HepG2 (cell line): ENCODE results near the gene DZIP1L. TPM values are rescaled to one million over a fixed set of nuclear protein-coding genes. Genes with fewer than 3 reads are reported as not detected.

Experiments used
- ATAC-seq: fragments of 200-7000 bp; cut with Tn5 transposase; 3 replicates; pipeline ENCODE4 v1.9.1; 2020; ENCODE audit warnings: mild to moderate bottlenecking, moderate library complexity
- BruUV-seq: library from RNA; stranded (reverse); fragments of 400-500 nt; replicated peaks from 2 replicates; lab custom pipeline; 2021; lab: Mats Ljungman, UMichigan
- CTCF ChIA-PET: fragments of 300-600 bp; formaldehyde crosslinking; extraction: SDS; loops from one replicate; lab custom pipeline; 2021; ENCODE audit warnings: low total read pairs, inconsistent platforms, low intra/inter-chr PET ratio; lab: Yijun Ruan, JAX
- POLR2A ChIA-PET: fragments of 350-600 bp; sonication (Branson Sonifier 250); formaldehyde crosslinking; loops from one replicate; lab custom pipeline; 2020; ENCODE audit warnings: antibody characterized with exemption, inconsistent platforms; lab: Yijun Ruan, JAX
- DNase-seq: peaks from one replicate; pipeline ENCODE4 v3.0.0-alpha.2; 2015; ENCODE audit warnings: low spot score
- FAIRE-seq: peaks from 3 replicates; lab custom pipeline; 2011; peaks lifted over from hg19 to GRCh38; lab: Jason Lieb, UNC
- H2AFZ ChIP-seq: one replicate; pipeline ENCODE4 v1.6.1; 2011; ENCODE audit warnings: low read length, inconsistent platforms
- H3K27ac ChIP-seq: fragments of 300-600 bp; 3 replicates; pipeline ENCODE4 v1.8.0; 2011; ENCODE audit warnings: mixed run types, mild to moderate bottlenecking, mixed read lengths, low read length, inconsistent platforms; ENCODE audit not compliant: insufficient read depth; ENCODE audit errors: extremely low read length
- H3K27me3 ChIP-seq, 2 experiments: fragments of 200-600 bp in 1 of 2; 2 replicates in 1 of 2; 3 replicates in 1 of 2; pipeline versions ENCODE4 v1.6.0 to v1.8.0; 2011; ENCODE audit warnings: low read length in 2 of 2, mild to moderate bottlenecking in 2 of 2, moderate library complexity in 2 of 2, inconsistent platforms in 1 of 2; ENCODE audit not compliant: insufficient read depth in 2 of 2, control insufficient read depth in 1 of 2
- H3K36me3 ChIP-seq, 2 experiments: fragments of 200-600 bp in 1 of 2; replicated peaks in 1 of 2; 2 replicates in 1 of 2; 3 replicates in 1 of 2; pipeline versions ENCODE4 v1.5.1 to v1.8.0; 2011; ENCODE audit warnings: low read length in 2 of 2, inconsistent platforms in 1 of 2; ENCODE audit not compliant: insufficient read depth in 2 of 2, control insufficient read depth in 1 of 2
- H3K4me1 ChIP-seq: 2 replicates; pipeline ENCODE4 v1.5.1; 2012; ENCODE audit warnings: low read length, inconsistent platforms; ENCODE audit not compliant: insufficient read depth
- H3K4me2 ChIP-seq: 2 replicates; pipeline ENCODE4 v1.6.0; 2011; ENCODE audit warnings: low read depth, low read length, inconsistent platforms
- H3K4me3 ChIP-seq, 3 experiments: fragments of 200-600 bp in 1 of 3; sonication (generic), shearing (Covaris generic) in 1 of 3; replicated peaks in 1 of 3; 2 replicates each; pipeline ENCODE4 v1.5.1; 2011 to 2016; ENCODE audit warnings: low read length in 3 of 3, inconsistent platforms in 2 of 3, low read depth in 2 of 3, mild to moderate bottlenecking in 2 of 3, control low read depth in 1 of 3, mixed read lengths in 1 of 3; ENCODE audit not compliant: insufficient read depth in 1 of 3
- H3K79me2 ChIP-seq: one replicate; pipeline ENCODE4 v1.6.1; 2011; ENCODE audit warnings: low read length, inconsistent platforms; ENCODE audit not compliant: insufficient read depth
- H3K9ac ChIP-seq: 2 replicates; pipeline ENCODE4 v1.6.0; 2011; ENCODE audit warnings: mild to moderate bottlenecking, low read depth, low read length, inconsistent platforms; ENCODE audit not compliant: insufficient read depth
- H3K9me3 ChIP-seq: 2 replicates; pipeline ENCODE4 v1.5.1; 2012; ENCODE audit warnings: mild to moderate bottlenecking, low read length
- H4K20me1 ChIP-seq: 2 replicates; pipeline ENCODE4 v1.6.0; 2011; ENCODE audit warnings: inconsistent platforms, mild to moderate bottlenecking, low read length, moderate library complexity; ENCODE audit not compliant: insufficient read depth
- ARNT ChIP-seq: fragments of 450-650 bp; IDR thresholded peaks from 2 replicates; pipeline ENCODE4 v1.6.1; 2017
- ATAD3A ChIP-seq: sonication (generic); formaldehyde crosslinking; IDR thresholded peaks from 2 replicates; pipeline ENCODE4 v1.4.0; 2020; ENCODE audit warnings: missing genetic modification reagents
- ATM ChIP-seq: fragments of 450-650 bp; IDR thresholded peaks from 2 replicates; pipeline ENCODE4 v1.7.1; 2017; ENCODE audit warnings: mild to moderate bottlenecking, borderline replicate concordance
- CEBPG ChIP-seq: IDR thresholded peaks from 2 replicates; pipeline ENCODE4 v1.6.1; 2016
- IKZF4 ChIP-seq: sonication (generic); formaldehyde crosslinking; IDR thresholded peaks from 2 replicates; pipeline ENCODE4 v1.5.1; 2020; ENCODE audit warnings: borderline replicate concordance, mild to moderate bottlenecking, low read depth, missing genetic modification reagents; ENCODE audit errors: not compliant biosample characterization
- MYNN ChIP-seq: sonication (generic); formaldehyde crosslinking; IDR thresholded peaks from 2 replicates; pipeline ENCODE4 v1.4.0; 2020; ENCODE audit warnings: mild to moderate bottlenecking, low read depth, missing genetic modification reagents
- PHF5A ChIP-seq: IDR thresholded peaks from one replicate; pipeline ENCODE4 v1.6.1; 2018; ENCODE audit warnings: low read depth, missing genetic modification reagents; ENCODE audit not compliant: unreplicated experiment
- SALL1 ChIP-seq: sonication (generic); formaldehyde crosslinking; IDR thresholded peaks from 2 replicates; pipeline ENCODE4 v1.8.0; 2022; ENCODE audit warnings: mild to moderate bottlenecking, missing genetic modification reagents
- ZBTB14 ChIP-seq: sonication (generic); formaldehyde crosslinking; IDR thresholded peaks from 2 replicates; pipeline ENCODE4 v1.4.0; 2020; ENCODE audit warnings: missing genetic modification reagents
- ZBTB4 ChIP-seq: sonication (generic); formaldehyde crosslinking; IDR thresholded peaks from 2 replicates; pipeline ENCODE4 v1.4.0; 2020; ENCODE audit warnings: missing genetic modification reagents, mild to moderate bottlenecking, borderline replicate concordance
- ZNF224 ChIP-seq: sonication (generic); formaldehyde crosslinking; IDR thresholded peaks from 2 replicates; pipeline ENCODE4 v1.5.0; 2020; ENCODE audit warnings: mild to moderate bottlenecking, missing genetic modification reagents
- ZNF382 ChIP-seq: sonication (generic); formaldehyde crosslinking; IDR thresholded peaks from 2 replicates; pipeline ENCODE4 v1.5.0; 2020; ENCODE audit warnings: missing genetic modification reagents, mild to moderate bottlenecking, borderline replicate concordance
- ZNF451 ChIP-seq: sonication (generic); formaldehyde crosslinking; IDR thresholded peaks from 2 replicates; pipeline ENCODE4 v1.5.0; 2020; ENCODE audit warnings: mild to moderate bottlenecking, missing genetic modification reagents
- ZNF547 ChIP-seq: sonication (generic); formaldehyde crosslinking; IDR thresholded peaks from 2 replicates; pipeline ENCODE4 v1.5.1; 2020; ENCODE audit warnings: mild to moderate bottlenecking, missing genetic modification reagents
- ZNF615 ChIP-seq: sonication (generic); formaldehyde crosslinking; IDR thresholded peaks from 2 replicates; pipeline ENCODE4 v1.5.0; 2020; ENCODE audit warnings: mild to moderate bottlenecking, missing genetic modification reagents, borderline replicate concordance
- ZNF776 ChIP-seq: sonication (generic); formaldehyde crosslinking; IDR thresholded peaks from 2 replicates; pipeline ENCODE4 v1.4.0; 2020; ENCODE audit warnings: mild to moderate bottlenecking, missing genetic modification reagents
- in situ Hi-C: cut with HindIII; loops from 2 replicates; pipeline ENCODE4 v1.10.0; 2017; ENCODE audit warnings: low pct_unique_long_range_greater_than_20kb; ENCODE audit not compliant: extremely low pct_ligation_motif_present
- intact Hi-C: fragments of 100-400 bp; cut with micrococcal nuclease; formaldehyde crosslinking; loops from one replicate; pipeline ENCODE4 v1.10.0; 2022; ENCODE audit not compliant: unreplicated experiment
- polyA plus RNA-seq, 8 experiments: library from polyadenylated mRNA; depleted of rRNA in 3 of 8; stranded (reverse) in 7 of 8; unstranded in 1 of 8; fragments of >200 nt; fragmentation: Illumina TruSeq in 4 of 8; extraction: Trizol in 4 of 8; gene quantifications; 2 replicates each; pipeline versions ENCODE4 v1.2.1 to v1.2.3, GENCODE V29; 2011 to 2016; ENCODE audit warnings: low read depth in 4 of 8, missing spikeins in 1 of 8, mixed read lengths in 1 of 8; ENCODE audit not compliant: insufficient read depth in 1 of 8
- total RNA-seq, 5 experiments: library from RNA; depleted of rRNA; stranded (reverse); fragments of >200 nt; fragmentation: Illumina TruSeq; extraction: Trizol; gene quantifications; 2 replicates each; pipeline ENCODE4 v1.2.3, GENCODE V29; 2016; ENCODE audit warnings: low read depth in 1 of 5

Gene DZIP1L
- total and polyA plus RNA-seq, 2 of the 13 experiments (the other 11 are each of a cell fraction or from before 2014, with no cell fraction given) = 0.90 to 1.2 TPM

- TF ChIP-seq ATM = no peak
- TF ChIP-seq CEBPG = no peak
- TF ChIP-seq ZBTB14 = no peak
- TF ChIP-seq ZNF224 (CRISPR knock-in tag) = no peak
- TF ChIP-seq ATAD3A (CRISPR knock-in tag) = no peak
- TF ChIP-seq ZBTB4 (CRISPR knock-in tag) = no peak
- no peak for TF ChIP-seq MYNN (CRISPR knock-in tag)
These were observed 54.6 kb downstream of the DZIP1L start (continued) for GRCh38 chr3:138060792-138061191.

- no peaks in the 10 kb centered on the region for H3K36me3 ChIP-seq
- no peak overlapping the region for H3K9ac ChIP-seq
- intact Hi-C loops = no loop called here
- ChIA-PET CTCF (no interaction called here), POLR2A (no interaction called here)
- H2AFZ ChIP-seq = no peak overlapping the region
- no peaks in the 10 kb centered on the region for H3K9me3 ChIP-seq
- in situ Hi-C loops = no loop called here
- no peak overlapping the region for H3K27ac ChIP-seq
- no peaks in the 10 kb centered on the region for H3K27me3 ChIP-seq
- no peak overlapping the region for H3K4me3 ChIP-seq
- ATAC-seq (no peak), DNase-seq (no peak), FAIRE-seq (no peak)
- no TSS peak for BruUV-seq
- no peaks in the 10 kb centered on the region for H3K4me1 ChIP-seq
- H3K4me2 ChIP-seq = no peak overlapping the region
- no peaks in the 10 kb centered on the region for H4K20me1 ChIP-seq
- H3K79me2 ChIP-seq = no peaks in the 10 kb centered on the region
- TF ChIP-seq ARNT = no peak
- no peak for TF ChIP-seq ZBTB4 (CRISPR knock-in tag)
- no peak for TF ChIP-seq IKZF4 (CRISPR knock-in tag)
- TF ChIP-seq ZNF776 (CRISPR knock-in tag) = no peak
- no peak for TF ChIP-seq SALL1
- no peak for TF ChIP-seq PHF5A (CRISPR knock-in tag)
- no peak for TF ChIP-seq ZNF382
- no peak for TF ChIP-seq ZNF547 (CRISPR knock-in tag)
- no peak for TF ChIP-seq ZNF615 (CRISPR knock-in tag)
- no peak for TF ChIP-seq ZNF451
These were observed 56.1 kb downstream of the DZIP1L start for GRCh38 chr3:138059261-138059660.
